Activated T-helper 1 cell treated with anti-CD3 and anti-CD28 coated beads, Interleukin-12 subunit alpha, Interleukin-12 subunit beta, Interleukin-2, Interleukin-4 antibody, amounts not matched to agents 30 ng/mL and 10 ng/mL and 1 ng/mL, durations not matched to agents 14 hours and 24 hours and 36 hours (primary cell): ENCODE measurements around the gene ZNF710. TPM values are rescaled to one million over a fixed set of nuclear protein-coding genes. Genes with fewer than 3 reads are reported as not detected.

Source experiments
- DNase-seq: peaks from one replicate; pipeline ENCODE4 v3.0.0; 2021; ENCODE audit warnings: low spot score
- H3K27ac Mint-ChIP-seq: one replicate; pipeline ENCODE4 v1.8.0; 2021; ENCODE audit warnings: mild to moderate bottlenecking, mixed read lengths
- H3K27me3 Mint-ChIP-seq: one replicate; pipeline ENCODE4 v1.8.0; 2022; ENCODE audit warnings: mild to moderate bottlenecking, moderate library complexity, mixed read lengths; ENCODE audit not compliant: insufficient read depth
- H3K36me3 Mint-ChIP-seq: one replicate; pipeline ENCODE4 v1.8.0; 2021; ENCODE audit warnings: low read depth, mixed read lengths
- H3K4me1 Mint-ChIP-seq: one replicate; pipeline ENCODE4 v1.8.0; 2021; ENCODE audit warnings: low read depth, mixed read lengths
- H3K4me3 Mint-ChIP-seq: one replicate; pipeline ENCODE4 v1.8.0; 2021; ENCODE audit warnings: mild to moderate bottlenecking, moderate library complexity, mixed read lengths
- H3K9me3 Mint-ChIP-seq: one replicate; pipeline ENCODE4 v1.8.0; 2021; ENCODE audit warnings: mixed read lengths
- intact Hi-C: fragments of 100-400 bp; cut with micrococcal nuclease; formaldehyde crosslinking; loops from one replicate; pipeline ENCODE4 v1.15.1; 2024
- total RNA-seq: library from RNA; stranded (reverse); gene quantifications from 2 replicates; pipeline ENCODE4 v1.2.3, GENCODE V29; 2022

ZNF710 gene
- total RNA-seq, 1 donor from 2014 or later: 23.1 TPM

DNA sequence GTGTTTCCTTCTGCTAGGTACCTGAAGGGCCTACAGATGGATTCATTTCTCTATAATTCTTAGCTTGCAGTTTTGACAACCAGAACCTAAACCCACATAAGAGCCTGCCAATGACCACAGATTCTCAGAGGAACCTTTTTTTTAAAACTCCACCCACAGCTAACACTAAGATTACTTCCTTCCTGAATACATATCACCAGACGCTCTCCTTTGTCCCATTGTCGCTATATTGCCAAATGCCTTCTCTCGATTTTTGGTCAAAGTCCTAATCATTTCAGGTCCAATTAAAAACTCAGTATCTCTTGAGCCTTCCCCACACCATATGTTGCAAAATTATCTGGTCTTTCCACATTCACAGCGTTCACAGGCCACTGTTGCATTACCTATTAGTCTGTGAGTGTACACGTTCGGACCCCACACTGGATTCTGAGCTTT is 12.4 kb downstream of the ZNF710 start:
- peaks cover 50% of the 10 kb centered on the region for H3K4me1 Mint-ChIP-seq
- peaks cover 33% of the 10 kb centered on the region for H3K36me3 Mint-ChIP-seq
- H3K4me3 Mint-ChIP-seq: peak overlapping the region; percentile 27
- H3K27me3 Mint-ChIP-seq: no peaks in the 10 kb centered on the region
- H3K27ac Mint-ChIP-seq: peak overlapping the region; percentile 61
- peaks cover 26% of the 10 kb centered on the region for H3K9me3 Mint-ChIP-seq
- intact Hi-C loops: loop anchor here (1.0 to 2.0 kb wide), 2 partner anchors 17 to 25 kb away; no protein-coding TSS in a partner anchor
- peak; percentile 36 for DNase-seq

DNA sequence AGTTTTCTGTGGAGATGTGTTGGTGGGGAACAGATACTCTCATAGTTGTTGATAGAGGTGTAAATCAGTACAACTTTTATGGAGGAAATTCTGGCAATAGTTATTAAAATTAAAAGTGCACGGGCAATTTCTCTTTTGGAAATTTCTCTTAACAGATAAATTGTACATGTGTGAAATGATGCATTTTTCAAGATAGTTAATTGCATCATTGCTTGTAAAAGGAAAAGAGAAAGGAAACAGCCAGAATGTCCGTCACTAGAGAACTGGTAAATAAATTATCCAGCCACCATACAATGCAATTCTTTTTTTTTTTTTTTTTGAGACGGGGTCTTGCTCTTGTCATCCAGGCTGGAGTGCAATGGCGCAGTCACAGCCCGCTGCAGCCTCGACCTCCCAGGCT is 14.2 kb downstream of the ZNF710 start:
- no peak overlapping the region for H3K4me3 Mint-ChIP-seq
- no peak for DNase-seq
- intact Hi-C loops: no loop called here
- H3K4me1 Mint-ChIP-seq: peaks cover 46% of the 10 kb centered on the region
- no peaks in the 10 kb centered on the region for H3K27me3 Mint-ChIP-seq
- peaks cover 25% of the 10 kb centered on the region for H3K36me3 Mint-ChIP-seq
- H3K27ac Mint-ChIP-seq: no peak overlapping the region
- peaks cover 26% of the 10 kb centered on the region for H3K9me3 Mint-ChIP-seq

DNA sequence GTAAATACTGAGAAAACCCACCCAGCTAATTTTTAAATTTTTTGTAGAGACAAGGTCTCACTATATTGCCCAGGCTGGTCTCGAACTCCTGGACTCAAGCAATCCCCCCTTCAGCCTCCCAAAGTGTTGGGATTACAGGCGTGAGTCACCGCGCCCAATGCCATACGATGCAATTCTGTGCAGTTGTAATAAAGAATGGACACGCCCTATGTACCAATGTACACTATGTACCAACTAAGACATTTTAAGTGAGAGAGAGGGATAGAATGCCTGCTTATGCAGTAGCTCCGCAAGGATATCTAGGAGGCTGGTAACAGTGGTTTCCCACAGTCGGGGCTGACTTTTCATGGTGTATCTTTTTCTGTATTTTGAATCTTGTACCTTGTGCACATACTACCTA is 14.6 kb downstream of the ZNF710 start:
- DNase-seq: no peak
- H3K27me3 Mint-ChIP-seq: no peaks in the 10 kb centered on the region
- peaks cover 26% of the 10 kb centered on the region for H3K9me3 Mint-ChIP-seq

DNA sequence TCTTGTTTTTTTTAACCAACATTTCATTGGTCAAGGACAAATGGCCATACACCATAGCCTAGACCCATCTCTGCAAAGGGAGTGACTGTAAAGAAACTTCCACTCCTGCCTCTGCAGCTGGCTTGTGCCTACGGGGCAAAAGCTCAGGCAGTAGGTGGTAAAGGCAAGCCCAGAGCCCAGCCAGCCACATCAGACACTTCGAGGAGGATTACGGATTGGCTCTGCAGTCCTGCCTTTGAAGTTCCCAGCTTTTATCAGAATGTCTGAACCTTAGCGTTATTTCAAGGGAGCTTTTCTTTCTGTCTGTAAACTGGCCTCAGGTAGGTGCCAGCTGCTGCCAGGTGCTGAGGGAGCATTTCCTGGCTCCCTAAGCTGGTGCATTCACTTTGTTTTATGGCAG is 15.6 kb downstream of the ZNF710 start:
- Mint-ChIP-seq H3K36me3 (peaks cover 19% of the 10 kb centered on the region), H3K4me3 (no peak overlapping the region)
- intact Hi-C loops: no loop called here

More for the DNA sequence above, 14.6 kb downstream of the ZNF710 start:
- intact Hi-C loops: no loop called here
- Mint-ChIP-seq H3K36me3 (peaks cover 25% of the 10 kb centered on the region), H3K4me3 (no peak overlapping the region), H3K4me1 (peaks cover 46% of the 10 kb centered on the region), H3K27ac (no peak overlapping the region)

DNA sequence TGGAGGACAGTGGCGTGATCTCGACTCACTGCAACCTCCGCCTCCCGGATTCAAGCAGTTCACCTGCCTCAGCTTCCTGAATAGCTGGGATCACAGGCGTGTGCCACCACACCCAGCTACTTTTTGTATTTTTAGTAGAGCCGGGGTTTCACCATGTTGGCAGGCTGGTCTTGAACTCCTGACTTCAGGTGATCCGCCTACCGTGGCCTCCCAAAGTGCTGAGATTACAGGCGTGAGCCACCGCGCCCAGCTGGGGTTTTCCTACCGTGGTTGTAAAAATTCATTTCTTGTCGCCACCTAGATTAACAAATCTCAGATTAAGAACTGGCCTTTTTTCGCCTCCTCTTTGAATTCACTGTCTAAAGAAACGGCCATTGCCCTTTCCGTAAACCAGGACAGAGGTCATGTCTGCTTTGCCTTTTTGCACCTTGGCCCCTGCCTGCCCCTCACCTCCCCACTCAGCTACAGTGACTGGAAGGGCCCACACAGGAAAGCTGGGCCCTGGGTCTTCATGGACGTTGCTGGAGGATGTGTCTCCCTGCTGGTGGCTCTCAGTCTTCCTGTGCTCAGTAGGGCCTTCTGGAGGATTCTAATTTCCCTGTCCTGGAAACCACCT is 17.2 kb downstream of the ZNF710 start:
- Mint-ChIP-seq H3K27me3 (no peaks in the 10 kb centered on the region), H3K4me1 (peaks cover 51% of the 10 kb centered on the region), H3K36me3 (peaks cover 13% of the 10 kb centered on the region), H3K27ac (no peak overlapping the region), H3K4me3 (no peak overlapping the region), H3K9me3 (peaks cover 8% of the 10 kb centered on the region)
- no peak for DNase-seq
- intact Hi-C loops: no loop called here

More for the DNA sequence above, 15.6 kb downstream of the ZNF710 start:
- DNase-seq: no peak
- Mint-ChIP-seq H3K27ac (no peak overlapping the region), H3K4me1 (peaks cover 46% of the 10 kb centered on the region), H3K9me3 (peaks cover 19% of the 10 kb centered on the region), H3K27me3 (no peaks in the 10 kb centered on the region)

DNA sequence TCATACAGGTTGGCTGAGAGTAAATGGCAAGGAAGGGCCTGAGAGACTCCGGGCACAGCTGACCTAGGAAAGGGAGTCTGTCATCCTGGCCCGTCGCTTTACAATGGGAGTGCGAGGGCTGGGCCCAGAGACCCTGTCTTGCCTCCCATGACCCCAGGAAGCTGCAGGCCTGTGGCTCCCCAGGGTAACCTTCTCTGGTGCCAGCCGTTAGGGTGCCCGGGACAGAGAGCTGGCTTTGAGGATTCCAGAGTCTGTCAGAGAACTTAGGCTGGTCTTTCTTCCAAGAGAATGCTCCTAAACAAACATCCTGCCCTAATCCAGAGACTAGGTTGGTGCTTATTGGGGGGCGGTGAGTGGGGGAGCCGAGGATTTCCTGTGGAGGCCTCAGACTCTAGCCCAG is 18.5 kb downstream of the ZNF710 start:
- Mint-ChIP-seq H3K27me3 (no peaks in the 10 kb centered on the region), H3K9me3 (no peaks in the 10 kb centered on the region), H3K36me3 (peaks cover 7% of the 10 kb centered on the region), H3K4me3 (no peak overlapping the region), H3K4me1 (peaks cover 44% of the 10 kb centered on the region), H3K27ac (no peak overlapping the region)
- intact Hi-C loops: no loop called here
- no peak for DNase-seq

DNA sequence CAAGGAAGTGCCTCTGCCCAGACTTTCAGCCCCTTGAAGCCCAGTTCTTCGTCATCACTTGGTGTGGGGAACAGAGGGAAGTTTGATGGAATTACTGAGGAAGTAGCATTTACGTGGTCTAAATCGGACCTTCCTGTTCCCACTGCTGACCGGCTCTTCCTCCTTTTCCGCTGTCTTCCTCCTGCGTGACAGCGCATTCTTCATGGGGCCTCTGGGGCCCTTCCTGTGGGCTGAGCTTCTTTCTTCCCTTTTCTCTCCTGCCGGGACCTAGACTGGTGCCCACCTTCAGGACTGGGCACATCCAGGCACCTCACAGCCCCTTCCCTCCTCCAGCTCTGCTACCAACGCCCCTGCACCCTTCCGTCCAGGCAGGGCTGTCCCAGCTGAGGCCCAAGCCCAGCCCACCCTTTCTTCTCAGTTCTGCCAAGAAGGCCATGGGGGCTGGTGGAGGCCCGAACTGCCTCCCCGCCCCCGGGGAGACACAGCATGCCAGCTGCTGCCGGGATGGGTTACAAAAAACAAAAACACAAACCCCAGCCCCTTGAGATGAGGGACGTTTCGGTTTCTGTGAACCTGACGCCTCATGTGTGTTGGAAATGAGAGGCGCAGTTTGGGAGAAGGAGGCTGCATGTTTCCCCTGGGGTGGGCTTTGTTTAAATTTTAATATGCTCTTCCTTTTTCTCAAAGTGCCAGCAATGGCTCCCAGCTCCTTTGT is 19.1 kb downstream of the ZNF710 start:
- H3K27ac Mint-ChIP-seq: no peak overlapping the region
- peaks cover 7% of the 10 kb centered on the region for H3K36me3 Mint-ChIP-seq
- no peak for DNase-seq
- no peaks in the 10 kb centered on the region for H3K9me3 Mint-ChIP-seq
- H3K4me3 Mint-ChIP-seq: no peak overlapping the region
- no peaks in the 10 kb centered on the region for H3K27me3 Mint-ChIP-seq
- intact Hi-C loops: no loop called here
- peaks cover 49% of the 10 kb centered on the region for H3K4me1 Mint-ChIP-seq

DNA sequence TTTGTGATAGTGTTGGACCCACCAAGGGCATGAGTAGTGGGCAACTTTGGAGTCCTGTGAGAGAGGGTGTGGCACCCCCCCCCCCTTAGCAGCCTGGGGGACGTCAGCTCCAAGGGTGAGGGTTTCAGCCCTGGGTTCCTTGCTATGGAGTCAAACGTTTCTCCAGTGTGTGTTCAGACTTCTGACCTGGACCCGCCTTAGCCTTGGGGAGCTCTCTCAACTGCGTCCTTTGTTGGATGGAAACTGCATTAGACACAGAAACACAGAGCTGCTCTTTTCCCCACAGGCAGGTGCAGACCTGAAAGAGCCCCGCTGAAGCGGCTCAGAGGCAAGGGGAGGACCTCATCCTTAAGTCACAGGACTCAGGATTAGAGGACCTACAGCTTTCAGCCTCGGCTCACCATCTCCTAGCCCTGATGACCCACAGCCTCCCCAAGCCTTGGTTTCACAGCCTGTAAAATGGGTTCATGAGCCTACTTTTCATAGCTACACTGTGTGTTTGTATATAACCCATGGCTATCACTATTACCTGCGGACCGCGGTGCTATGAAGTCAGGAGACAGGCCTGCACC is 19.9 kb downstream of the ZNF710 start:
- DNase-seq: no peak
- Mint-ChIP-seq H3K9me3 (no peaks in the 10 kb centered on the region), H3K27me3 (no peaks in the 10 kb centered on the region), H3K4me3 (no peak overlapping the region), H3K27ac (no peak overlapping the region), H3K4me1 (peaks cover 46% of the 10 kb centered on the region), H3K36me3 (peaks cover 7% of the 10 kb centered on the region)
- intact Hi-C loops: no loop called here

DNA sequence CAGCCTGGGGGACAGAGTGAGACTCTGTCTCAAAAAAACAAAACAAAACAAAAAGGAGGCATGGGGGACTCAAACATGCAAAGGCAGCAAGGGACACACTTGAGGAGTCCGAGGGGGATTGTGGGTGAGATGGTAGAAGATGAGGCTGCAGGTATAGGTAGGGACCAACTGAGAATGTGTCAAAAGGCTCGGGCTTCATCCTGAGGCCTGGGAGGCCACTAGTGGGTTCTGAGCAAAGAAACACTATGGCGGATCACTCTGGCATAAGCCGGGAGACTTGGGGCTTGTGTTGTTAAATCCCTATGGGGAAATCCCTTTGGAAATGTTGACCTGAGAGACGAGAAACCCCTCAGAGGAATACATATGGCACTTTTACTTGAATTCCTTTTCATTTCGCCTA is 21.2 kb downstream of the ZNF710 start:
- intact Hi-C loops: no loop called here
- no peak overlapping the region for H3K4me3 Mint-ChIP-seq
- H3K9me3 Mint-ChIP-seq: no peaks in the 10 kb centered on the region
- peaks cover 36% of the 10 kb centered on the region for H3K4me1 Mint-ChIP-seq
- H3K27ac Mint-ChIP-seq: no peak overlapping the region
- no peak for DNase-seq
- no peaks in the 10 kb centered on the region for H3K27me3 Mint-ChIP-seq
- H3K36me3 Mint-ChIP-seq: peaks cover 5% of the 10 kb centered on the region

DNA sequence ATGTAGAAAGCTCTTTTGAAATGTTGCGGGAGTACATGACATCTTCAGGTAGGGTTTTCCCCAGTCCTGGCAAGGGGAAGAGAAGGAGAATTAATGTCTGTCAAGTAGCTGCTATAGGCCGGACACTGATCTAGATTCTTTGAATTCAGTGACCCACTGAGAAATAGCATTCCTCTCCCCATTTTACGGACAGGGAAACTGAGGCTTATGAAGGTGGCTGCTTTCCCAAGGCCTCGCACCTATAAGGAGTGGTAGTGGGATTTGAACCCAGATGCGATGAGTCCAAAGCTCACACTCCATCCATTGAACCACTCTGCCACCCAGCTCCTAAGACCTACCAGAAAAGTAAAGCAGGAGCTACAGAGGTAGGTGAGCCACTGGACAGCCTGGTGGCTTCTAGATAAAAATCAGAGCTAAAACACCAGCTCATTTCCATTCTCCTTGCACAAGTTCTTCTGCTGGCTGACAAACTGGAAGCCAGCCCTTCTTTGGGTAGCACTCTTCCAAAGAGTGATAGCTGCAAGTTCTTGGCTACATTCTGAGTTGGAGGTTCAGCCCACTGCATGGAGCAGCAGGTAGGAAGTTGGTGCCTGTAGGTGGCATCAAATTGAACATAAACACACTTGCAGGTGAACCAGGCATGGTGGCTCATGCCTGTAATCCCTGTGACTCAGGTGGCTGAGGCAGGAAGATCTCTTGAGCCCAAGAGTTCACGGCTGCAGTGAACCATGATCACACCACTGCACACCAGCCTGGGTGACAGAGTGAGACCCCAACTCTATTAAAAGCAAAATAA is 22.0 kb downstream of the ZNF710 start:
- H3K36me3 Mint-ChIP-seq: peaks cover 4% of the 10 kb centered on the region
- no peak for DNase-seq
- no peak overlapping the region for H3K4me3 Mint-ChIP-seq
- no peaks in the 10 kb centered on the region for H3K9me3 Mint-ChIP-seq
- H3K27me3 Mint-ChIP-seq: no peaks in the 10 kb centered on the region
- peaks cover 30% of the 10 kb centered on the region for H3K4me1 Mint-ChIP-seq
- H3K27ac Mint-ChIP-seq: no peak overlapping the region
- intact Hi-C loops: no loop called here

DNA sequence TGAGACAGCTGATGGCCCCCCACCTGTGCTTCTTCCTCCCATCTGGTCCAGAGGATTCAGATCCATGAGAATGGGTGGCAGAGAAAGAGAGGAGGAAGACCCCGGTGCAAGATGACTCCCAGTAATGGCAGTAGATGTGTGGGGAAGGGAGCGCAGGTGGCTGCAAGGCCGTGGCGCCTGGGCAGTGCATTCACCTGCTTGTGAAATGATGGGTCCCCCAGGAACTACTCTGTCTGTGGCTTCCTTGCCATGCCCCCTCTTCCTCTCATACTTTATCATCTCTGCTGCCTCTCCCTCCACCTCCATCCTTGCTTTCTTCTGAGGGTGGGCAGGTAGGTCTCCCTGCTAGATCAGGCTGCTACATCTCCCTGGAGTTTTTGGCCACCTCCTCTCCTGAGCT is 23.3 kb downstream of the ZNF710 start:
- peaks cover 4% of the 10 kb centered on the region for H3K9me3 Mint-ChIP-seq
- no peaks in the 10 kb centered on the region for H3K27me3 Mint-ChIP-seq
- intact Hi-C loops: no loop called here
- DNase-seq: no peak
- no peak overlapping the region for H3K4me3 Mint-ChIP-seq
- H3K4me1 Mint-ChIP-seq: peaks cover 27% of the 10 kb centered on the region
- no peak overlapping the region for H3K27ac Mint-ChIP-seq
- H3K36me3 Mint-ChIP-seq: peaks cover 5% of the 10 kb centered on the region

DNA sequence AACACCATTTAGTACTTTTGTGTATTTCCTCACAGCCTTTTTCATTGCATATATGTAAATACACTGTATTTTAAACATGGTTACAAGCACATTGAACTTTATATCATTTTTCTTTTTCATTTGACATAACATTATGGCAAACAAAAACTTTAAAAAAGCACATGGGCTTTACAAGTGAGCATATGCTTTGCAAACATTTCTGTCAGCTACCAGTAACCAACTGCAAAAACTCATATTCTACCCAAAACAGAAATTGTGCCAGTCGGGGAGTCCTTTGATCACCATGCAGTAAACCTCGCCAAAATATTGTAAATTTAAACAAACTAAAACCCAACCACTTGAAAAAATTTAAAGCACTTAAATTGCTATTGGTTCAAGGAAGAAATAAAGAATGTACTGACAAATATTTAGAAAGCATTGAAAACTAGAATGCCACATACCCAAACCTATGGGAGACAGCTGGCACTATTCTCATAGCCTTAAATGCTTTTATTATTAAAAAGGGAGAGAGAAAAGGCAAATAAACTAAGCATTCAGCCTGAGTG is 24.4 kb downstream of the ZNF710 start:
- intact Hi-C loops: no loop called here
- H3K27ac Mint-ChIP-seq: no peak overlapping the region
- peaks cover 5% of the 10 kb centered on the region for H3K36me3 Mint-ChIP-seq
- no peak overlapping the region for H3K4me3 Mint-ChIP-seq
- peaks cover 4% of the 10 kb centered on the region for H3K9me3 Mint-ChIP-seq
- peaks cover 26% of the 10 kb centered on the region for H3K4me1 Mint-ChIP-seq
- H3K27me3 Mint-ChIP-seq: no peaks in the 10 kb centered on the region
- DNase-seq: no peak
